Germinal center (tissue), 1 donor: ENCODE measurements around the gene XRRA1.

Experiments
- DNase-seq: peaks from one replicate; pipeline ENCODE4 v3.0.0; 2012; ENCODE audit warnings: mixed read lengths, low spot score

XRRA1 gene

DNA sequence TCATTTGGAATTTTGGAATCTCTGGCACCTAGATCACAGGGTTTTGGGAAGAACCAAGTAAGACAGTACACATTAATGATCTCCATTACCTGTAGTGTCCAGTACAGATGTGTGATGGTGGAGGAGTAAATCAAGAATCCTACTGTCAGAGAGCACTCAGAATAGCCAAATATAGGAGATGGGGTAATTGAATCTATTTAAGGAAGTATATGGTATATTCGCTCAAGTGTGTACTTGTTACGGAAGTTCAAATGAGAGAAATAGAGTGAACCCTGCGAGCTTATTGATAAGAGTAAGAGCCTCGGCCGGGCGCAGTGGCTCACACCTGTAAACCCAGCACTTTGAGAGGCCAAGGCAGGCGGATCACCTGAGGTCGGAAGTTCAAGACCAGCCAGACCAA lies 2.3 kb upstream of the XRRA1 start:
- peak; percentile 26 for DNase-seq

DNA sequence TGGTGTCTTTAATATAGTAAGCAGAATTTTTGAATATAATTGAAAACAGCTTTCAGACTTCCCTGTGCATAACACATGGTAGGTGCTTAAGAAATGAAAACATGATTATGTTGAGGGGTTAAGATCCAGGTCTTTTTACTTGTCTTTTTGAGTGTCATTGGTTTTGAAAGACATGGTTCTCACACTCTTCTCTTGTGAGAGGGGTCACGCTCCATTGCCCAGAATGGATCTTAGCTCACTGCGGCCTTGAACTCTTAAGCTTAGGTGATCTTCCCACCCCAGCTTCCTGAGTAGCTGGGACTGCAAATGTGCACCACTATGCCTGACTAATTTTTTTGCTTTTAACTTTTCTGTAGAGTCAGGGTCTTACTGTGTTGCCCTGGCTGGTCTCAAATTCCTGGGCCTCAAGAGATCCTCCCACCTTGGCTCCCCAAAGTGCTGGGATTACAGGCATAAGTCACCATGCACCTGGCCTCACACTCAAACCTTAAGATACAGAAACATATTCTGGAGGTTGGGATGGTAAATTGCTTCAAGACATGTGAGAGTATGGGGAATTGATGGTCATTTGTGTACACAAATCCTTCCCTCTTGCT lies 1.6 kb upstream of the XRRA1 start:
- DNase-seq: peak; percentile 14

DNA sequence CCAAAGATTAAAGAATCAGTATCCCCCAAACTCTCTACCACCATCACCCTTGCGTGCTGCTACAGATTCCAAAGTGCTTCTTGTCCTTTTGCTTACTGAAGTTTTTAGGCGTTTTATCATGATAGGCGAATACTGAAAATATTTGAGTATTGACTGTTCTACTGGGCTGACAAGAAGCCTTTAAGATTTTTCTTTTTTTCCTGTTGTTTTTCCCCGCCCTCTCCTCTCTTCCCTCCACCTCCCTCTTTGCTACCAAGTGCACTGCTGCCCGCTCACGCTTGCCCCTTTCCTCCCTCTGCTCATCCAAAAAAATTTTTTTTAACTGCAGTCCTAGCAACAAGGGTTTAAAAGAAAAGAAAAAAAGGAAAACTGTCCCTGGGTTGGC lies 854 bp upstream of the XRRA1 start:
- peak; percentile 19 for DNase-seq

DNA sequence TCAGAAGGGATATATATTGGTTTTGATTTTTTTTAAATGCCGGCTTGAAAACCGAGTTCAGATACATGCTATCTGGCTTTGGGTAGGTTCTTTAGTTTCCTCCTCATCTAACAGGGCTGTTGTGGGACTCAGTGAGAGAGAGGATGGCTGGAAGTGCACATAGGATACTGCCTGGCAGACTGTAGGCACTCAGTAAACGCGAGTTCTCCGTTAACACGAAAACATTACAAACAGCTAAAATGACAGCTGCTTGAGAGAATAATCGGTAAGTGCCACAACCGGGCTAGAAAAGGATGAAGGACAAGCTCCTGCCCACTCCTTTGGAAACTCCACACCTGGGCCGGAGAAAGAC lies 369 bp downstream of the XRRA1 start:
- DNase-seq: no peak

DNA sequence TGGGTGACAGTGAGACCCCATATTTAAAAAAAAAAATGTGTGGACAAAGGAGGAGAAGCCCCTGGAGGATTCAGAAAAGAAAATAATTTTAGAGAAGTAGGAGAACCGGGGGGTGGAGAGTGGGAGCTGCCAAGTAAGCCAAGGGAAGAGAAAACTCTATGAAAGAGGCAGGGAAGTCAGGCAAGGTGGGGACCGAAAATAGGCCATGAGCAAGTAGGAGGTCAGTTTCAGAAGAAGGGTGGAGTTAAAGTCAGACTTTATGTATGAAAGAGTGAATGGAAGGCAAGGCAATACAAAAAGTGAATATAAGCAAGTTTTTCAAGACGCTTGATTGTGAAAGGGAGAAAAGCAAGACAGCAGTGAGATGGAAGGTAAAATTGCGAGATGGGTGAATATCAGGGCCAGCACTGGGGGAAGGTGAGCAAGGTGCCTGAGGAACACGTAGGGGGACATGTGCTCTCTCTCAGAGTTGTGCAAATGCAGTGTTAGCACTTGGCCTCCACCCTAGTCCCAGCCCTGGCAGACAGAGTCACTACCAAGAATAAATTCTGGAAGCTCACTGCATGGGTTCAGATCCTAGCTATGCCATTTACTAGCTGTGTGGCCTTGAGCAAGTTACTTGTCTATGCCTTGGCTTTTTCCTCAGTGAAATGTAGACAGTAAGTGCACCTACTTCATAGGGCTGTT lies 6.7 kb downstream of the XRRA1 start:
- no peak for DNase-seq

DNA sequence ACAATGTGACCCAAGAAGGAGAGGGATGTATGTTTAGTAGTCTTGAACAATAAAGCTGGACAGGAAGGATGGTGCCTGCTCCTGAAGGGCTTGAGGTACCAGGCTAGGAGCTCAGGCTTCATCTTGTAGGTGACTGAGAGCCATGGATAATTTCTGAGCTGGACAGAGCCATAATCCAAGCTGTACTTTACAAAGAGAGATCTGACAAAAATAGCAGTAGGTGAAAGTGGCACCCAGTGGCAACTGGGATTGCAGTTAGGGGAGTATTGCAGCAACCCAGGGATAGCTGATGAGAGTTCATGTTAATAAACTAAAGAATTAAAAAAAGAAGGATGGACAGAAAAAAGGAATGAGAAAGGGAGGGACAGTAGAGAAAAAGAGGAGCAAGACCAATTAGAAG lies 7.4 kb downstream of the XRRA1 start:
- DNase-seq: no peak

DNA sequence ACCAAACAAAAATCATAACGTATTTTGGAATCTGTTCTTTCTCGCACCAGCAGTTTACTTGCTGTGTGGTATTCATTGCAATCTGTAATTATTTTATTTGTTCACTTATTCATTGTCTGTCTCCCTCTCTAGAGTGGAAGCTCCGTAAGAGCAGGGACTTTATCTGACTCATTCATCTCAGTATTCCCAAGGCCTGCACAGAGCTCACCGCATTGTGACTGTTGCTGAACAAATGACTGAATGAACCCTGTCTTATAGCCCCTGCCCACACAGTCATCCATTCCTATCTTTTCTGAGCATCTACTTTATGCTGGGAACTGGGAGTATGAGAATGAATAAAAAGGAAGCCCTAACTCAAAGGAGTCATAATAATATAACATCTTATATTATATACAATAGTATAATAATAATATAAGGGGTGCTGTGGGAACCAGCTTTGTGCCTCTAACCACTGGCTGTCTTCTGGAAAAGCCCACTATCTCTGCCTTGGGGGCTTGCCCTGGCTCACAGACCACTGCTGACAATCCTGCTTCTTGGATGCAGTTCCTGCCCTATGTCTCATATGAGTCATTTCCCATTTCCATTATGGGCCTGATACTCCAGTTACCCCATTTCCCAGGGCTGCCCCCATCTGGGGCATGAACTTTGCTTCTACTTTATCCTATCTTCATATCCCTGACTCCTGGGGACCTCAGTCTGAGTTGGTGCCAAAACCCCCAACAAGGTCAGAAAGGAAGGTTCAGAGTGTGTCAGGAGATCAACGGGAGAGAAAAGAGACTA lies 11.0 kb downstream of the XRRA1 start:
- DNase-seq: no peak

DNA sequence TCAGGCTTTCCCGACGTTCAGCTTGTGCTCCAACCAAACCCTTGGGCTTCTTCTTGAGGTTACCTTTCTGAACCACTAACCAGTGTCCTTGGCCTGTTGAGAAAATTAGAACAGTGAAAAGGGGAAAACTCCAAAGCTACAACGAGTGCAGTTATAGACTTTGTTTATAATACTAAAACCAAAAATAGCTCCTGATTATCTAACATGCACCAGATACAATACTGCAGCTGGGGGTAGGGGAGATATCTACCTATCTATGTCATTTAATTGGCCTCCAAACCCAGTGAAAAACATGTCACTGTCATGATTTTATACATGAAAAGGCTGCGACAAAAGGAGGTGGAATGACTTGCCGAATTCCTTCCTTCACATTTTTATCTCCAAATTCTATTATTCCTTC lies 11.9 kb downstream of the XRRA1 start:
- DNase-seq: no peak

DNA sequence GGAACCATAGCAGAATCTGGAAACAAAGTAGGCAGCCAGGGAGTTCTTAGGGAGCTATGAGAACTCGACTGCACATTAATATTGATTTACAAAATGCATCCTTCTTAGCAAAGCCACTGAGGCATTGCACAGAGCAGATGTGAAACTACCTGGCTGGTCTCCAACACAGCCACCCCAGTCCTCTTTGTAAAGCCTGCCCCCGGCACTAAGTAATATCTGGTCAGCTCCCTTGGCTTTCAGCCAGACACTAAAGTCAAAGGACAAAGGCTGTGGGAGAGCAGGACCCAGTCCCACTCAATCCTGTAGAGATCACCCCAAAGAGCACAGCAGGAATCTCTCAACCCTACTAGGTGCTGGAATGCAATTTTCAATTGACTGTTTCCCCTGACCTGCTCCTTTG lies 12.8 kb downstream of the XRRA1 start:
- DNase-seq: no peak

DNA sequence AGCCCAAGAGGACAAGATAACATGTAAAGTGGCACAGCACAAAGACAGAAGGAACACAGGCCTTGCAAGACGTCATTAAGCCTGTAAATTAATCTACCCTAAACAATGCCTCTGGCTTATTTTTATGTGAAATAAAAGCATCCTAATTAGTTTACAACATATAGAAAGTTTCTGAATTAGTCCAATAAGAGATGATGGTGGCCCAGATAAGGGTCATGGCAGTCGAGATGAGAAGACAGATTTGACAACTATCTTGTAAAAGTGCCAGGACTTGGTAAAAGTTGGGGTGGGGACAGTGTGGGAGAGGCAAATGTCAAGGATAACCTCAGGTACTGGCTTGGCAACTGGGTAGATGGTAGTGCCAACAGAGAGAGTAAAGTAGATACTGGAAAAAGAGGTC lies 13.6 kb downstream of the XRRA1 start:
- DNase-seq: no peak

DNA sequence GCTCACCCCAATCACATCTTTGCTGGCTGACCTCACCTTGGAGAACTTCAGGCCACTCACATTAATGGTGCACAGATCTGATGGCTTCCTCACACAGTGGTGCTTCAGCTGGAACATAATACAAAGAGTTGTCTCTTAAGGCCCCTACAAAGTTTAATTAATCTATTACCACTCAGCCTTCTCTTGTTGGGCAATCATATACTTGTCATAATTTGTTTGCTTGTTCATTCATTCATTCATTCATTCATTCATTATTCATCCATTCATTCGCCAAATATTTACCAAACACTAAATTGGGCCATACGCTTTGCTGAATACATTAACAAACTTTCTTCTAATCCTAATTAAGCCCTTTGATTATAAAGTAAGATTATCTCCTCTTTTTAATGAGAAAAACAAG lies 15.1 kb downstream of the XRRA1 start:
- no peak for DNase-seq

DNA sequence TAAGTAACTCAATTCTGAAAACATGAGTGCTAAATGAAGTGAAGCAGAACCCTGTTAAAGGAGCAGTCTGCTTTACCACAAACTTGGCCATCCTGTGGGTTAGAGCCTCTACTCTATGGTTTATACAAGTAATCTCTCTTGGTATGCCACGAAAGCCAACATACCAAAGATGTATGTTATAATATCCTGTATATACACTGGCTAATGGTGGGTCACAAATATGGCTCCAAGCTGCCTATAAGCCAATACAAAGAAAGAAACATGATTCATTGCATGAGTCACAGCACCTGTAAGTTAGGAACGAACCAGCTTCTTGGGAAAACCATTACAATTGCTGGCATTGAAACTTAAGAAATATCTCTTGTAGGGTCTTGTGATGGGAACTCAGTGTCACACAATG lies 16.1 kb downstream of the XRRA1 start:
- no peak for DNase-seq

DNA sequence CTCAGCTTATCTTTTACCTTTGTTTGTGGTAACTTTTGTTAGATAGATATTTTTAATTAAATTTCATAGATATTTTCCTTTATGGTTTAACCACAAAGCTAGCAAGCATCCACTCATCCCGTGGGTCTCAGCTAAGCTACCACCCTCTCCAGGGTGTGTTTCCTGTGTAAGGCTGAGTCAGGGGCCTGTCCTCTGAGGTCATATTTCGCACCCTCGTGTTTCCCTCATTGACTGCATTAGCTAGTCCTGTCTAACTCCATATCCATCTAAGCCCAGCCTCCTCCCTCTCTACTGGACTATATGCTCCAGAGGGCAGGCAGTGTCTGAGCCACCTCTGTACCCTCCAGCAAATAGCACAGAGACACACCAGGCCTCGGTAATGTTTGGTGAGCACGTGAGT lies 16.7 kb downstream of the XRRA1 start:
- no peak for DNase-seq

DNA sequence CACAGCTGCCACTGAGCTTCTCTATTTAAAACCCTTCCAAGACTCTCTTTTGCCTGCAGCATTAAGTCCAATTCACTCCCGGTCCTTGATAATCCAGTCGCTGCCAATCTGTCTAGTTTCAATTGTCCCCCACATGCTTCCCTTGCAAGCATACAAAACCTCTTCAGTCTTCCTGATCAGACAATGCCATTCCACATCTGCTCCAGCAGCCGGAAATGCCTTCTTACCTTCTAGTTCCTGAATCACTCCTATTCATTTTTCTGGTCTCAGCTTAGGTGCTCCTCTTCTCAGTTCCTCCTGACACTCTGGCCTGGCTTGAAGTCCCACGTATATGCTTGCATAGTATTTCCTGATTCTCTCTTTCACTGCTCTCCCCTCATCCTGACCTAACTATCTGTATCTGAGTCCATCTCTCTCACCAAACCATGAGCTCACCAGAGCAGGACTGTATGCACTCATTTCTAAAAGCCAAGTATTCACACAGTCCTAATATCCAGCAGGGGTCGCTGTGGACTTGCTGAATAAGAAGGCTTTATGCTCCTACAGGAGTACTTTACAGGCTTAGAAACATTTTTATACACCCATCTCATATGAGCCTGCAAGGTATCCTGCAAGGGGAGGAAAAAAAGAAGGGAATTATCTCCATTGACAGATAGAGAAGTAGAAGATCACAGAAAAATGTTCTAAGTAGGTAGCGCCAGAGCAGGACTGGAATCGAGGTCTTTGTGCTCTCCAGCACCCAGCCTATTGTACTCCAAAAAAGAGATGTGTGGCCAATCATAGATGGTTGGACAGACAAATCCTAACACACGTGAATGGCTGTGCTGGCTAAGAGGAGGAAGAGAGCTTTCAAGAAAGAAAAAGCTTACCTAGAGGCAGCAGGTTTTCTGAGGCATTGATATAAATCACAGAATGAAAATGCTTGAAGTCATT lies 19.2 kb downstream of the XRRA1 start:
- DNase-seq: peak; percentile 57

DNA sequence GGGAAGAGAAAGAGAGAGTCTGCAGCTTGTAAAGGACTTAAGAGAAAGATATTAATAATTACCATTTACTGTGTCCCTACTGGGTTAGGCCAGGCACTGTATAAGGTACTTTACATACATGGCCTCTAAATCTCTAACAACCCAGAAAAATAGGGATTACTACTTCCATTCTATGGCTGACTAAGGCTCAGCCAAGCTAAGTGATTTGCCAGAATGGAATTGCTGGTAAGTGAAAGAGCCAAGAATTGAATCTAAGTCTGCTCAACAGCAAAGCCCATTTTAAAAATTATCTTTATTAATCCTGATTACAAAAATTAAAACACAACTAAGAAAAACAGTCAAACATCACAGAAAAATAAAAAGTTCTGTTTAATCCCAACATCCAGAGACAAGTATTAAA lies 21.4 kb downstream of the XRRA1 start:
- DNase-seq: no peak

DNA sequence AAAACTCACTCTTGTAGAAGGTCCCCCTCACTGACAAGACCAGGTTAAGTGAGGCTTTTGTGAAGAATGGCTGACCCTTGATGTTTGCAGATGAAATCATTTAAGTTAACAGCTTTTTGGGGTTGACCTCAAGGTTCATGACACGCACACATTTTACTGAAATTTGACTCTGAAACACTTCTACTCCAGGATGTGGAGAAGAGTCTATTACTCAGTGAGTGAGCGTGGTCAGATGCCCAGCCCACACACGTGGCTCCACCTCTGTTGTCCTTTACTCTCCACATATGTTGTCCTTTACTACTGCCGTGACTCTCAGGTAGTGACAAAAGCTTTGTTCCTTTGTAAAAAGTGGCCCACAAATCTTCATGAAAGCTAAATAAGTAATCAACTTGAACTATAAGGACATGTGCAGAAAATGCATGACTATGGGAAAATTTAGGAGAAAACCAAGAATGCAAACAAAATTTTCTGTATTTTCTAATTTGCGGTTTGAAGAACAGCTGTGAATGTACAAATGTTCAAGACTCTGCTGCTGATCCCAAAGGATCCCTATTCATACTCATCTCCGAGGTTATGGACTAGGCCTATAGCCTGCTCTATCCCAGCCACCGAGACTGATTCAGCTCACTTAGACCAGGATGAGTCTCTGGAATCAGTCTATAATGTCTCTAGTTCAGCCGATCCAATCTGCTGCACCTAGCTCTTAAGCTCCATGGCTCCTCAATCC lies 22.4 kb downstream of the XRRA1 start:
- DNase-seq: no peak

DNA sequence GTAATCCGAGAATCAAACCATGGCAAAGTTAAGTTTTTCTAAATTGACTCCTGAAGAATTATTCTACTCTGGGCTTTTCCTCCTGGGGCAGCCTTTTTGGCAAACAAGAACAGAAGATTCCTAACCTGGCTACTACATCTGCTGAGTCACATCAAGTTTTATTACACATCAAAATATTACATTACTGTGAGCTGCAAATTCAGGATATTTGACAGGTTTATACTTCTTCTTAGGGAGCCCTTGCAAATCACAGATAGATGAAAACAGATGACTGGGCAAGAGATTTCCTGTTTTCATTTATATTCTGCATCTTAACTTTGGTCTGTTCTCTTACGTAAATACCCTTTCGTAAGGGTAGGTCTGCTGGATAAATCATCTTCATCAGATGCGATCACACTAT lies 23.6 kb downstream of the XRRA1 start:
- DNase-seq: no peak

DNA sequence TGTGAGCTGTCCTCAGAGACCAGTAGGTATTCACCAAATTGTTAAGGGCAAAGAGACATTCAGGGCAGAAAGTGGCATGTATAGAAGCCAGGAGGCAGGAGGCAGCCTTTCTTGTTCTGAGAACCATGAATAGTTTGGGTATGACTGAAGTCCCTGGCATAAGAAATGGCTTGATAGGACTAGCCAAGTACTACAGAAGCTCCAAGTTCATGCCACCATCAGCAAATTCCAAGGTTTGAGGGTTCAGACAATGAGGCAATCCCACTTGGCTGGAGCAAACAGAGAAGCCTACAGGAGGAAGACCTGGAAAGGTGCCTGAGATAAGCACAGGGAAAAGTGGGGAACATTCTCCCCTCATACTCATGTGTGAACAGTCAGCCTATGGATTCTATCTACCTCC lies 25.8 kb downstream of the XRRA1 start:
- DNase-seq: no peak

DNA sequence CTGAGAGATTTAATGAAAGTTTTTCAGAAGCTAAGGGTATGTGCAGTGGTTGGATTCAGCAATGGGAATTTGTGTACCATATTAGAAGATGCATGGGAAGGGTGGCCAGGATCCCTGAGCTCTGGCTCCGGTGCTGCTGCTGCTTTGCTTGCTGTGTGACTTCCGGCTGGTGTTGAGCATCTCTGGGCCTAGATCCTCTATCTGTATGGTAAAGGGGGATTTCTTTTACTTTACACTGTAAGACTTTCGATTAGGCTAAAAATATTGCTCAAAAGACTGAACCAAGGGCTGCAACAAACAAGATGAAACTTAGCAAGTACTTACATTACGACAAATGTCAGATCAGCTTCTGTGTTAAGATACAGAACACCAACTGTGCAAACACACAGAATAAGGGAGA lies 39.1 kb downstream of the XRRA1 start:
- no peak for DNase-seq

DNA sequence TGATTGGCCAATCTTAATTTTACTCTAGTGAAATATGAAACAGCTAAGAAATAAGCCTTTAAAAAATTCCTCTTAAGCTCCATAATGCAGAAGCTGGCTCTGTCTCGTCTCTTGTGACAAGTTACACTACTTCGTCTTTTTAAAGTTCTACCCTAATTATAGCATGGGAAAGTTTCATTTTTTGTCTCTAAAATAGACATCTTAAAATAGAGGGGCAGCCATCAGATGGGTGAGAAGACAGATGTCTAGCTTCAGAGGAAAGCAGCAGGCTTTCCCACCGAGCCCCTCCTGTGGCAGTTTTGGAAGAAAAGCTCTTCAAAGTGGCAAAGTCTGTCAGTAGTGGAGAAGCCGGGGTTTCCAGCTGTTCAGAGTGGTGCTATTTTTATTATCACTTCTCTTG lies 39.5 kb downstream of the XRRA1 start:
- peak; percentile 9 for DNase-seq

DNA sequence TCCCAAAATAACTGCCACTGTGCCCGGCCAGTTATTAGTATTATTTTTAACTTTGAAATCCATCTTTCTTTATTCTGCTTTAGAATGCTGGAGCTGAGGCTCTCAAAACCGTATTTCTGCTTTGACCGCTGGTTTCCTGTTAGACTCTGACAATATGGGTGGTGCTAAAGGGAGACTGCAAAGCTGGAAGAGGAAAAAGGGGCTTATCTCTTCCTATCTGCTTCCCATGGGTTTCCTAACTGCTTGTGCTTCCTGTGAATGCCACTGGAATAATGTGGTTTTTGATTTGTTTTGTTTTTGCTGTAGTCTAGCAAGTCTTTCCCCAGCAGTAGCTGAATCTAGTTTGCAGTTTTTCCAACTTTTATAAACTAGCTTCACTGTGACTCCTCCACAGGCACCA lies 43.6 kb downstream of the XRRA1 start:
- DNase-seq: no peak

DNA sequence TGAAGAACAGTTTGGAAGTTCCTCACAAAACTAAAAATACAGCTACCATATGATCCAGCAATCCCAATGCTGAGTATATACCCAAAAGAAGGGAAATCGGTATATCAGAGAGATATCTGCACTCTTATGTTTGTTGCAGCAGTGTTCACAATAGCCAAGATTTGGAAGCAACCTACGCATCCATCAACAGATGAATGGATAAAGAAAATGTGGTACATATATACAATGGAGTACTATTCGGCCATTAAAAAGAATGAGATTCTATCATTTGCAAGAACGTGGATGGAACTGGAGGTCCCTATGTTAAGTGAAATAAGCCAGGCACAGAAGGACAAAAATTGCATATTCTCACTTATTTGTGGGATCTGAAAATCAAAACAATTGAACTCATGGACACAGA lies 46.5 kb downstream of the XRRA1 start:
- DNase-seq: no peak
